Activated CD4-positive, alpha-beta T cell treated with anti-CD3 and anti-CD28 coated beads, Interleukin-2, amount 50 U/mL, for 16 hours (primary cell): ENCODE results near the gene GALNT14.
"Not testable (repeated sequence)": the region's sequence is repeated elsewhere in the genome, so short reads cannot be mapped to it uniquely, and the experiment has no call there.

Experiments used
- DNase-seq: peaks from one replicate; pipeline ENCODE4 v3.0.0-alpha.2; 2020

The GALNT14 gene

GRCh38 chr2:31138037-31138962, at the start of gene GALNT14:
Gene GALNT14 (minus strand): TSS chr2:31138440. CDS start chr2:31138086, 354 bp downstream.
- peak; percentile 47 for DNase-seq

GRCh38 chr2:31187166-31187565, 48.9 kb upstream of the GALNT14 start:
- DNase-seq, result no peak

GRCh38 chr2:31183973-31184372, 45.7 kb upstream of the GALNT14 start:
- not testable (repeated sequence) for DNase-seq

- DNase-seq, result no peak
These were observed 38.5 kb upstream of the GALNT14 start for GRCh38 chr2:31176742-31177141.

- DNase-seq, result no peak
These were observed 32.9 kb upstream of the GALNT14 start for GRCh38 chr2:31171142-31171541.

- peak; percentile 61 for DNase-seq
These were observed 31.9 kb upstream of the GALNT14 start for GRCh38 chr2:31170071-31170698.

GRCh38 chr2:31168291-31168690, 30.1 kb upstream of the GALNT14 start:
- no peak for DNase-seq

- DNase-seq, result no peak
These were observed 28.7 kb upstream of the GALNT14 start for GRCh38 chr2:31166925-31167324.

GRCh38 chr2:31163011-31163539, 24.8 kb upstream of the GALNT14 start:
- DNase-seq, result no peak

GRCh38 chr2:31161637-31162036, 23.4 kb upstream of the GALNT14 start:
- no peak for DNase-seq

- no peak for DNase-seq
These were observed 13.3 kb upstream of the GALNT14 start for GRCh38 chr2:31151501-31151900.

- DNase-seq, result no peak
These were observed 12.0 kb upstream of the GALNT14 start for GRCh38 chr2:31150120-31150670.

- no peak for DNase-seq
These were observed 10.3 kb upstream of the GALNT14 start for GRCh38 chr2:31148514-31148913.

- no peak for DNase-seq
These were observed 9.4 kb upstream of the GALNT14 start for GRCh38 chr2:31147645-31148044.

GRCh38 chr2:31142110-31142509, 3.9 kb upstream of the GALNT14 start:
- no peak for DNase-seq

GRCh38 chr2:31141443-31142085, 3.3 kb upstream of the GALNT14 start:
- no peak for DNase-seq

- no peak for DNase-seq
These were observed 1.9 kb upstream of the GALNT14 start for GRCh38 chr2:31140151-31140550.

GRCh38 chr2:31139671-31140070, 1.4 kb upstream of the GALNT14 start:
- no peak for DNase-seq

GRCh38 chr2:31137211-31138036, 816 bp downstream of the GALNT14 start:
- DNase-seq, result no peak

GRCh38 chr2:31136732-31137131, 1.5 kb downstream of the GALNT14 start:
- DNase-seq, result no peak

- no peak for DNase-seq
These were observed 2.2 kb downstream of the GALNT14 start for GRCh38 chr2:31136000-31136399.

GRCh38 chr2:31134480-31134879, 3.8 kb downstream of the GALNT14 start:
- DNase-seq, result no peak
